Thyroid gland (tissue), 4 donors: ENCODE results near the gene NCSTN.

Experiments used
- POLR2A ChIP-seq, 2 donors: fragments of 450-650 bp; IDR thresholded peaks; one replicate each; pipeline ENCODE4 v1.6.1; 2017; ENCODE audit warnings: antibody characterized with exemption in 2 of 2, mild to moderate bottlenecking in 2 of 2, moderate library complexity in 1 of 2
- TF ChIP-seq, protein P1 (sequence below), 6 experiments: fragments of 200-600 bp in 3 of 6; fragments of 450-650 bp in 3 of 6; sonication (generic) in 3 of 6; IDR thresholded peaks; one replicate each; pipeline ENCODE4 v1.5.1; 2016 to 2019; ENCODE audit warnings: antibody characterized with exemption in 6 of 6, mild to moderate bottlenecking in 2 of 6, inconsistent platforms in 1 of 6, moderate library complexity in 1 of 6

DNA sequence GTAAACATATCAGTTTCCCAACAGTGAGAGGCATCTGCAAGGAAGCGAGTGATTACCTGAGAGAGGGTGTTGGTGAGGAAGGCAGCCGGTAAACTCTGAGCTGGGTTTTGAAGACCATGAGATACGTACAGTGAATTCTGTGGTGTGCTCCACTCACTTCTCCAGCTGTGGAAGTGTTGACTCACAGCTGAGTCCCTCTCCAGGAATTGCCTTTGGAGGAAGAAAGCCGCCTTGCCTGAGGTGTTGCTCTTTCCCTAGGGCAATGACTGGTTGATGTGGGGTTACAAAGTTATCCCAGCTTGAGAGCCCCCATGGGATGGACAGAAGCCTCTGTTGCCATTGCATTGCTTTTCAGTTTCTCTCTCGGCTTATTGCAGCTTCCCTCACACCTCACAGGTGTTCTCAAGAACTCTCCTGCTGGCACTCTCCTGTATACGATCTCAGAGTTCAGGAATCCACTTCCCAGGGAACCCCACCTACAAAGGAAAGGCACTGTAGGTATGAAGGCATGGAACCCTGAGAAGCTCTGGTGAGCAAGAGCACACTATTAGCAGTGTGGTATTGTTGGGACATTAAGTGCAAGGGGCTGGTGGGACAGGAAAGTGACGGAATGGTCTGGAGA is 34.5 kb downstream of the NCSTN start:
- TF ChIP-seq, protein P1, sequence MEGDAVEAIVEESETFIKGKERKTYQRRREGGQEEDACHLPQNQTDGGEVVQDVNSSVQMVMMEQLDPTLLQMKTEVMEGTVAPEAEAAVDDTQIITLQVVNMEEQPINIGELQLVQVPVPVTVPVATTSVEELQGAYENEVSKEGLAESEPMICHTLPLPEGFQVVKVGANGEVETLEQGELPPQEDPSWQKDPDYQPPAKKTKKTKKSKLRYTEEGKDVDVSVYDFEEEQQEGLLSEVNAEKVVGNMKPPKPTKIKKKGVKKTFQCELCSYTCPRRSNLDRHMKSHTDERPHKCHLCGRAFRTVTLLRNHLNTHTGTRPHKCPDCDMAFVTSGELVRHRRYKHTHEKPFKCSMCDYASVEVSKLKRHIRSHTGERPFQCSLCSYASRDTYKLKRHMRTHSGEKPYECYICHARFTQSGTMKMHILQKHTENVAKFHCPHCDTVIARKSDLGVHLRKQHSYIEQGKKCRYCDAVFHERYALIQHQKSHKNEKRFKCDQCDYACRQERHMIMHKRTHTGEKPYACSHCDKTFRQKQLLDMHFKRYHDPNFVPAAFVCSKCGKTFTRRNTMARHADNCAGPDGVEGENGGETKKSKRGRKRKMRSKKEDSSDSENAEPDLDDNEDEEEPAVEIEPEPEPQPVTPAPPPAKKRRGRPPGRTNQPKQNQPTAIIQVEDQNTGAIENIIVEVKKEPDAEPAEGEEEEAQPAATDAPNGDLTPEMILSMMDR (IDR thresholded peaks at IDR 0.05), result no peak
- TF ChIP-seq POLR2A (IDR thresholded peaks at IDR 0.05), result no peak
